Kidney epithelial cell (primary cell): ENCODE measurements around the gene CDH6. TPM values are rescaled to one million over a fixed set of nuclear protein-coding genes. Genes with fewer than 3 reads are reported as not detected.

ENCODE experiments used
- DNase-seq: peaks from one replicate; pipeline ENCODE4 v3.0.0-alpha.2; 2010; ENCODE audit warnings: low read depth
- H3K27me3 ChIP-seq: 2 replicates; pipeline ENCODE4 v1.6.0; 2011; ENCODE audit warnings: low read length; ENCODE audit not compliant: control insufficient read depth, insufficient read depth
- H3K36me3 ChIP-seq: 2 replicates; pipeline ENCODE4 v1.5.1; 2011; ENCODE audit warnings: low read length; ENCODE audit not compliant: control insufficient read depth, insufficient read depth
- H3K4me3 ChIP-seq: 2 replicates; pipeline ENCODE4 v1.5.1; 2011; ENCODE audit warnings: low read depth, mild to moderate bottlenecking, control low read depth, low read length
- CTCF ChIP-seq: IDR thresholded peaks from 2 replicates; pipeline ENCODE4 v1.5.1; 2011; ENCODE audit warnings: mild to moderate bottlenecking, moderate library complexity, low read length, control low read depth, inconsistent platforms; ENCODE audit not compliant: insufficient read depth, poor library complexity, severe bottlenecking
- total RNA-seq: library from RNA; depleted of rRNA; stranded (reverse); fragments of >200 nt; gene quantifications from 2 replicates; pipeline ENCODE4 v1.2.3, GENCODE V29; 2015

CDH6 gene
- total RNA-seq, 1 donor from 2014 or later: 66.2 TPM

GRCh38 chr5:31366941-31367340 lies 173.5 kb downstream of the CDH6 start:
- no peak for TF ChIP-seq CTCF
- Histone ChIP-seq H3K4me3 (no peak overlapping the region), H3K27me3 (no peaks in the 10 kb centered on the region), H3K36me3 (no peaks in the 10 kb centered on the region)
- DNase-seq: no peak

- no peak overlapping the region for H3K4me3 ChIP-seq
- DNase-seq: no peak
- TF ChIP-seq CTCF: no peak
- no peaks in the 10 kb centered on the region for H3K36me3 ChIP-seq
- no peaks in the 10 kb centered on the region for H3K27me3 ChIP-seq
Observed at GRCh38 chr5:31372124-31372523, 178.6 kb downstream of the CDH6 start.

GRCh38 chr5:31375999-31376720 lies 182.7 kb downstream of the CDH6 start:
- H3K4me3 ChIP-seq: no peak overlapping the region
- H3K36me3 ChIP-seq: no peaks in the 10 kb centered on the region
- no peak for DNase-seq
- H3K27me3 ChIP-seq: no peaks in the 10 kb centered on the region
- no peak for TF ChIP-seq CTCF

DNA sequence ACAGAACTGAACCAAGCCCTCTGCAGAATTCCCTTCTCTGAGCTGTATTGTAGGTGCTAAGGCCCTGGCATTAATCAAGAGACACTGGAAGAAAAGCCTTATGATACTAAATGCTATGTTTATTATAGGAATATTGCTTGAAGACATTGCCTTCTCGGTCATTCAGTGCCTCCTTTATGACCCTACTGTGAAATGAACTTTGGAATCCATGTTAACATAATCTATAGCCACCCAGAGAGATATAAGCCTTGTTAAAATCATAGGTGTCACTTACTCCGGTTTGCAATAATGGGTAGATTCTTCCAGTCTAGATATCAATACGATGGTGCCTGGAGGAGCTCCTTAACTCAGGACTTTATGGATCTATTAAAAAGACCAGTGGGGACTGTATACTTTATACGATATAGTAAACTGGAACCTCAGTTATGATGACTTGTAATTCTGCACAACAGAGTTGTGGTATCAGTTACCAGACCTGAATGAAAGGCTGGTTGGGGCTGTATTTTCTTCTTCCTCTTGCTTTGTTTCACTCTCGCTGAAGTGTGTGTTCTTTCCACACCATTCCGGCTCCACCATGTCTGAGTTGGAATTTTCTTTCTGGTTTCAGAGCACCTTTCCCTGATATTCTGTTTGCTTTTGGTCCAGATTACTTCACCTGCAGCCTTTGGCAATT lies 183.9 kb downstream of the CDH6 start:
- no peak for DNase-seq
- Histone ChIP-seq H3K27me3 (peaks cover 2% of the 10 kb centered on the region), H3K36me3 (no peaks in the 10 kb centered on the region), H3K4me3 (no peak overlapping the region)
- TF ChIP-seq CTCF: no peak

DNA sequence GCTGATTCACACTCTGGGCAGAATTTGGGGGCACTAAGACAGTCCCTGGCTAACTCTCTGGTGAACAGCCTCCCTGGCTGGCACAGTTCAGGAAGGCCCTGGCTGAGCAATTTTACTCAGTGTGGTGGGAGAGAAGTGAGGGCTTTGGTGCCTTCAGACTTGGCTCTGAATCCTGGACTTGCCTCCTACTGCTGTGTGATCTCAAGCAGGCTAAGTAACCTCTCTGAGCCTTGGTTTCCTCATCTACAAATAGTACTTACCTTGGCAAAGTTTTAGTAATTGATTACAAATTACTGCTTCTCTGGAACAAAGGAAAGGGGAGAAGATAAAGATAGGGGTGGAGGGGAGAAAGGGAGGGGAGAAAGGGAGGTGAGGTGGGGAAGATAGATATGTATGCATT lies 184.7 kb downstream of the CDH6 start:
- H3K27me3 ChIP-seq: peaks cover 2% of the 10 kb centered on the region
- H3K4me3 ChIP-seq: no peak overlapping the region
- no peaks in the 10 kb centered on the region for H3K36me3 ChIP-seq
- no peak for DNase-seq
- TF ChIP-seq CTCF: no peak
